Amniotic stem cell (primary cell): ENCODE data around the gene DKC1.
"Not testable (repeated sequence)": the region's sequence is repeated elsewhere in the genome, so short reads cannot be mapped to it uniquely, and the experiment has no call there.

Experiments
- DNase-seq: peaks from one replicate; lab custom pipeline; 2025; lab: John Stamatoyannopoulos, UW

DKC1 gene

GRCh38 chrX:154793084-154793795 is 30.6 kb downstream of the DKC1 start:
- no peak for DNase-seq

GRCh38 chrX:154795016-154795415 is 32.4 kb downstream of the DKC1 start:
- DNase-seq: no peak

- no peak for DNase-seq
Measured at GRCh38 chrX:154797006-154797405, 34.3 kb downstream of the DKC1 start.

- no peak for DNase-seq
Measured at GRCh38 chrX:154799556-154800348, 37.1 kb downstream of the DKC1 start.

- DNase-seq: no peak
Measured at GRCh38 chrX:154800478-154801210, 38.0 kb downstream of the DKC1 start.

- DNase-seq: no peak
Measured at GRCh38 chrX:154802947-154803346, 40.3 kb downstream of the DKC1 start.

GRCh38 chrX:154804261-154804956 is 41.7 kb downstream of the DKC1 start:
- DNase-seq: no peak

- DNase-seq: peak; percentile 15
Measured at GRCh38 chrX:154804957-154805695, 42.5 kb downstream of the DKC1 start, which contains the start of gene MPP1. Gene MPP1, minus strand, starts transcription at chrX:154805485. Its CDS starts 112 bp downstream, at chrX:154805373.

- DNase-seq: no peak
Measured at GRCh38 chrX:154805696-154806091, 43.0 kb downstream of the DKC1 start.

- DNase-seq: no peak
Measured at GRCh38 chrX:154806837-154807501, 44.3 kb downstream of the DKC1 start.

- no peak for DNase-seq
Measured at GRCh38 chrX:154809939-154810665, 47.4 kb downstream of the DKC1 start.

- no peak for DNase-seq
Measured at GRCh38 chrX:154812341-154813101, 49.9 kb downstream of the DKC1 start.

GRCh38 chrX:154813801-154814200 is 51.1 kb downstream of the DKC1 start:
- no peak for DNase-seq

- no peak for DNase-seq
Measured at GRCh38 chrX:154815274-154815818, 52.7 kb downstream of the DKC1 start.

- not testable (repeated sequence) for DNase-seq
Measured at GRCh38 chrX:154816326-154816898, 53.7 kb downstream of the DKC1 start.

- not testable (repeated sequence) for DNase-seq
Measured at GRCh38 chrX:154817048-154817618, 54.5 kb downstream of the DKC1 start.

GRCh38 chrX:154818916-154819770 is 56.5 kb downstream of the DKC1 start:
- no peak for DNase-seq
